SK-N-SH treated with all-trans-retinoic acid at 6 μM for 48 hours (cell line): ENCODE results near the gene TMEM81.

Source experiments
- ATAC-seq: fragments of 200-7000 bp; cut with Tn5 transposase; 3 replicates; pipeline ENCODE4 v1.9.1; 2020; ENCODE audit warnings: mild to moderate bottlenecking, moderate library complexity
- ARNTL ChIP-seq: fragments of 450-650 bp; formaldehyde crosslinking; IDR thresholded peaks from 2 replicates; pipeline ENCODE4 v1.5.0; 2020; ENCODE audit warnings: low read depth, mild to moderate bottlenecking, moderate library complexity, borderline replicate concordance
- BACH2 ChIP-seq: fragments of 250-450 bp; sonication (Bioruptor Pico); IDR thresholded peaks from 2 replicates; pipeline ENCODE4 v1.9.0; 2021; ENCODE audit warnings: mild to moderate bottlenecking, borderline replicate concordance
- CSDC2 ChIP-seq: fragments of 250-450 bp; sonication (Bioruptor Pico); IDR thresholded peaks from 2 replicates; pipeline ENCODE4 v1.5.0; 2020; ENCODE audit warnings: mild to moderate bottlenecking, moderate library complexity
- ESRRG ChIP-seq: fragments of 250-450 bp; sonication (Bioruptor Pico); IDR thresholded peaks from 2 replicates; pipeline ENCODE4 v1.6.1; 2021; ENCODE audit warnings: mild to moderate bottlenecking
- GLIS3 ChIP-seq: fragments of 250-450 bp; sonication (Bioruptor Pico); IDR thresholded peaks from 2 replicates; pipeline ENCODE4 v1.5.0; 2020; ENCODE audit warnings: mild to moderate bottlenecking, moderate library complexity
- ISL1 ChIP-seq: fragments of 250-450 bp; sonication (Bioruptor Pico); IDR thresholded peaks from 2 replicates; pipeline ENCODE4 v2.1.2; 2022; ENCODE audit warnings: mild to moderate bottlenecking, moderate library complexity
- OSR1 ChIP-seq: fragments of 250-450 bp; sonication (Bioruptor Pico); IDR thresholded peaks from 2 replicates; pipeline ENCODE4 v1.8.0; 2022; ENCODE audit warnings: moderate library complexity, mild to moderate bottlenecking, inconsistent platforms
- PATZ1 ChIP-seq: fragments of 250-450 bp; sonication (Bioruptor Pico); IDR thresholded peaks from 2 replicates; pipeline ENCODE4 v1.8.0; 2020; ENCODE audit warnings: mild to moderate bottlenecking, moderate library complexity, borderline replicate concordance
- PPARA ChIP-seq: fragments of 250-450 bp; sonication (Bioruptor Pico); IDR thresholded peaks from 2 replicates; pipeline ENCODE4 v1.5.0; 2020; ENCODE audit warnings: mild to moderate bottlenecking, borderline replicate concordance
- RARB ChIP-seq: fragments of 250-450 bp; sonication (Bioruptor Pico); IDR thresholded peaks from 2 replicates; pipeline ENCODE4 v1.8.0; 2021; ENCODE audit warnings: mild to moderate bottlenecking, moderate library complexity
- SNAI2 ChIP-seq: fragments of 250-450 bp; sonication (Bioruptor Pico); IDR thresholded peaks from 2 replicates; pipeline ENCODE4 v1.5.0; 2020; ENCODE audit warnings: mild to moderate bottlenecking, moderate library complexity
- TCF4 ChIP-seq: fragments of 250-450 bp; sonication (Bioruptor Pico); IDR thresholded peaks from 2 replicates; pipeline ENCODE4 v1.8.0; 2021; ENCODE audit warnings: mild to moderate bottlenecking, moderate library complexity, borderline replicate concordance
- TOX ChIP-seq: fragments of 250-450 bp; sonication (Bioruptor Pico); IDR thresholded peaks from 2 replicates; pipeline ENCODE4 v1.8.0; 2021; ENCODE audit warnings: mild to moderate bottlenecking, moderate library complexity, borderline replicate concordance
- ZC3H10 ChIP-seq: fragments of 250-450 bp; sonication (Bioruptor Pico); IDR thresholded peaks from 2 replicates; pipeline ENCODE4 v1.5.1; 2021; ENCODE audit warnings: mild to moderate bottlenecking, moderate library complexity
- ZFP3 ChIP-seq: fragments of 250-450 bp; sonication (Bioruptor Pico); IDR thresholded peaks from 2 replicates; pipeline ENCODE4 v1.5.0; 2020; ENCODE audit warnings: mild to moderate bottlenecking, moderate library complexity
- ZFP30 ChIP-seq: fragments of 450-650 bp; formaldehyde crosslinking; IDR thresholded peaks from 2 replicates; pipeline ENCODE4 v1.5.0; 2022; ENCODE audit warnings: mild to moderate bottlenecking, moderate library complexity
- ZNF565 ChIP-seq: fragments of 450-650 bp; formaldehyde crosslinking; conservative IDR thresholded peaks from 2 replicates; pipeline ENCODE4 v1.5.0; 2020; ENCODE audit warnings: low read depth, mild to moderate bottlenecking, moderate library complexity
- ZNF70 ChIP-seq: fragments of 450-650 bp; formaldehyde crosslinking; IDR thresholded peaks from 2 replicates; pipeline ENCODE4 v1.5.0; 2020; ENCODE audit warnings: mild to moderate bottlenecking, moderate library complexity
- ZNF8 ChIP-seq: fragments of 450-650 bp; formaldehyde crosslinking; IDR thresholded peaks from 2 replicates; pipeline ENCODE4 v1.5.0; 2020; ENCODE audit warnings: mild to moderate bottlenecking, moderate library complexity
- TF ChIP-seq, protein P1 (sequence below): fragments of 250-450 bp; sonication (Bioruptor Pico); IDR thresholded peaks from 2 replicates; pipeline ENCODE4 v1.8.0; 2021; ENCODE audit warnings: low read depth, mild to moderate bottlenecking, moderate library complexity, borderline replicate concordance
- TF ChIP-seq, protein P2 (sequence below): fragments of 250-450 bp; sonication (Bioruptor Pico); IDR thresholded peaks from 2 replicates; pipeline ENCODE4 v1.5.1; 2021; ENCODE audit warnings: mild to moderate bottlenecking, moderate library complexity
- TF ChIP-seq, protein P3 (sequence below): fragments of 250-450 bp; sonication (Bioruptor Pico); IDR thresholded peaks from 2 replicates; pipeline ENCODE4 v1.5.0; 2020; ENCODE audit warnings: mild to moderate bottlenecking, moderate library complexity

The TMEM81 gene

GRCh38 chr1:205064301-205064700 lies 20.0 kb downstream of the TMEM81 start:
- TF ChIP-seq, protein P1, sequence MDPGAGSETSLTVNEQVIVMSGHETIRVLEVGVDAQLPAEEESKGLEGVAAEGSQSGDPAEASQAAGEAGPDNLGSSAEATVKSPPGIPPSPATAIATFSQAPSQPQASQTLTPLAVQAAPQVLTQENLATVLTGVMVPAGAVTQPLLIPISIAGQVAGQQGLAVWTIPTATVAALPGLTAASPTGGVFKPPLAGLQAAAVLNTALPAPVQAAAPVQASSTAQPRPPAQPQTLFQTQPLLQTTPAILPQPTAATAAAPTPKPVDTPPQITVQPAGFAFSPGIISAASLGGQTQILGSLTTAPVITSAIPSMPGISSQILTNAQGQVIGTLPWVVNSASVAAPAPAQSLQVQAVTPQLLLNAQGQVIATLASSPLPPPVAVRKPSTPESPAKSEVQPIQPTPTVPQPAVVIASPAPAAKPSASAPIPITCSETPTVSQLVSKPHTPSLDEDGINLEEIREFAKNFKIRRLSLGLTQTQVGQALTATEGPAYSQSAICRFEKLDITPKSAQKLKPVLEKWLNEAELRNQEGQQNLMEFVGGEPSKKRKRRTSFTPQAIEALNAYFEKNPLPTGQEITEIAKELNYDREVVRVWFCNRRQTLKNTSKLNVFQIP: no peak
- no peak for TF ChIP-seq ZFP3 (CRISPR knock-in tag)
- TF ChIP-seq ESRRG (CRISPR knock-in tag): no peak
- no peak for TF ChIP-seq OSR1 (CRISPR knock-in tag)
- TF ChIP-seq, all 23 proteins: peak for 0
- ATAC-seq: no peak

DNA sequence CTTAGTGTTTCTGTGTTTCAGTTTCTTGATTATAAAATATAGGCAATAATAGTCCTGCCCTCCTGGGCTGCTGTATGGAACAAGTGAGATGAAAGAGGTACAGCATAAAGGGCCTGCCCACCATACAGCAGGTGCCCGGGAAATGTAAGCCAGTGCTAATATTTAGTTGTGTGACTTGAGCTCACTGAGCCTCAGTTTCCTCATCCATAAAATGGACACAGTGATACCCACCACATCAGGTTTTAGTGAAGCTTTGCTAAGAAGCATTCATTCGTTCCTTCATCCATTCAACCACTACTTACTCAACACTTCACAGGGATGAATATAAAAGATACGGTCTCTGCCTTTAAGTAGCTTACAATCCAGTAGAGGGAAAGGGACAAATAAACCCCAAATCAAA lies 21.4 kb downstream of the TMEM81 start:
- no peak for ATAC-seq
- TF ChIP-seq PPARA (CRISPR knock-in tag): no peak
- TF ChIP-seq ZFP3 (CRISPR knock-in tag): no peak
- TF ChIP-seq ESRRG (CRISPR knock-in tag): no peak
- no peak for TF ChIP-seq SNAI2 (CRISPR knock-in tag)
- TF ChIP-seq OSR1 (CRISPR knock-in tag): no peak

GRCh38 chr1:205062319-205062718 lies 21.9 kb downstream of the TMEM81 start:
- no peak for ATAC-seq
- TF ChIP-seq ZC3H10 (CRISPR knock-in tag): no peak
- TF ChIP-seq ESRRG (CRISPR knock-in tag): no peak
- TF ChIP-seq ARNTL (CRISPR knock-in tag): no peak
- no peak for TF ChIP-seq GLIS3 (CRISPR knock-in tag)
- no peak for TF ChIP-seq ZFP3 (CRISPR knock-in tag)
- no peak for TF ChIP-seq SNAI2 (CRISPR knock-in tag)
- TF ChIP-seq, protein P2, sequence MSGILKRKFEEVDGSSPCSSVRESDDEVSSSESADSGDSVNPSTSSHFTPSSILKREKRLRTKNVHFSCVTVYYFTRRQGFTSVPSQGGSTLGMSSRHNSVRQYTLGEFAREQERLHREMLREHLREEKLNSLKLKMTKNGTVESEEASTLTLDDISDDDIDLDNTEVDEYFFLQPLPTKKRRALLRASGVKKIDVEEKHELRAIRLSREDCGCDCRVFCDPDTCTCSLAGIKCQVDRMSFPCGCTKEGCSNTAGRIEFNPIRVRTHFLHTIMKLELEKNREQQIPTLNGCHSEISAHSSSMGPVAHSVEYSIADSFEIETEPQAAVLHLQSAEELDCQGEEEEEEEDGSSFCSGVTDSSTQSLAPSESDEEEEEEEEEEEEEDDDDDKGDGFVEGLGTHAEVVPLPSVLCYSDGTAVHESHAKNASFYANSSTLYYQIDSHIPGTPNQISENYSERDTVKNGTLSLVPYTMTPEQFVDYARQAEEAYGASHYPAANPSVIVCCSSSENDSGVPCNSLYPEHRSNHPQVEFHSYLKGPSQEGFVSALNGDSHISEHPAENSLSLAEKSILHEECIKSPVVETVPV (CRISPR knock-in tag): no peak
- TF ChIP-seq ZNF70 (CRISPR knock-in tag): no peak
- TF ChIP-seq PPARA (CRISPR knock-in tag): no peak
- no peak for TF ChIP-seq OSR1 (CRISPR knock-in tag)
- TF ChIP-seq BACH2 (CRISPR knock-in tag): no peak
- TF ChIP-seq ZFP30 (CRISPR knock-in tag): no peak
- no peak for TF ChIP-seq CSDC2
- TF ChIP-seq TCF4 (CRISPR knock-in tag): no peak
- no peak for TF ChIP-seq RARB (CRISPR knock-in tag)
- TF ChIP-seq PATZ1 (CRISPR knock-in tag): no peak

- TF ChIP-seq GLIS3 (CRISPR knock-in tag): no peak
- TF ChIP-seq, protein P2 (CRISPR knock-in tag): no peak
- ATAC-seq: peak; percentile 89
Observed at GRCh38 chr1:205061665-205062069, 22.6 kb downstream of the TMEM81 start.

GRCh38 chr1:205061227-205061626 lies 23.0 kb downstream of the TMEM81 start:
- TF ChIP-seq PPARA (CRISPR knock-in tag) (no peak), ZNF565 (CRISPR knock-in tag) (no peak)
- no peak; the same call in 1 of the 3 replicates for ATAC-seq

DNA sequence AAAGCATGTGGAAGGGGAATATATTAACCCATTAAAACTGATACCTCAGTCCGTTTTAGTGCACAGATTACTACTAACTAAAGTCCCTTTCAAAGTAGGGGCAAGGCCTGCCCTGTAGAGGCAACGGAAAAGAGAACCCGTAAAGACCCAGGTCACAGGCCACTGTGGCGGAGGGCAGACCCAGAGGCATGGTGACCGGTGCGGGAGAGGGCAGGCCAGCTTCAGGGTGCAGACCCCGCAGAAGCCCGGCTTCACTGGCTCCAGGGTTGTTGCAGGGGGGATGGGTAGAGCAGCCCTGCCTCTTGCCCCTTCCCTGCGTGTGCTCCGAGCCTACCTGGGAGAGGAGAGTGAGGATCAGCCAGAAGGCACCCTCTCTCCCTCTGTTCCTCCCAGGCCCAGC lies 23.5 kb downstream of the TMEM81 start:
- ATAC-seq: no peak
- no peak for TF ChIP-seq ZFP3 (CRISPR knock-in tag)
- TF ChIP-seq PPARA (CRISPR knock-in tag): no peak
- no peak for TF ChIP-seq ESRRG (CRISPR knock-in tag)
- TF ChIP-seq OSR1 (CRISPR knock-in tag): no peak
- no peak for TF ChIP-seq ZNF8 (CRISPR knock-in tag)
- no peak for TF ChIP-seq ARNTL (CRISPR knock-in tag)
- TF ChIP-seq ZNF70 (CRISPR knock-in tag): no peak
- no peak for TF ChIP-seq TOX (CRISPR knock-in tag)
- TF ChIP-seq ZC3H10 (CRISPR knock-in tag): no peak
- TF ChIP-seq TCF4 (CRISPR knock-in tag): no peak
- no peak for TF ChIP-seq ISL1 (CRISPR knock-in tag)
- TF ChIP-seq, protein P2 (CRISPR knock-in tag): no peak
- TF ChIP-seq, protein P3, sequence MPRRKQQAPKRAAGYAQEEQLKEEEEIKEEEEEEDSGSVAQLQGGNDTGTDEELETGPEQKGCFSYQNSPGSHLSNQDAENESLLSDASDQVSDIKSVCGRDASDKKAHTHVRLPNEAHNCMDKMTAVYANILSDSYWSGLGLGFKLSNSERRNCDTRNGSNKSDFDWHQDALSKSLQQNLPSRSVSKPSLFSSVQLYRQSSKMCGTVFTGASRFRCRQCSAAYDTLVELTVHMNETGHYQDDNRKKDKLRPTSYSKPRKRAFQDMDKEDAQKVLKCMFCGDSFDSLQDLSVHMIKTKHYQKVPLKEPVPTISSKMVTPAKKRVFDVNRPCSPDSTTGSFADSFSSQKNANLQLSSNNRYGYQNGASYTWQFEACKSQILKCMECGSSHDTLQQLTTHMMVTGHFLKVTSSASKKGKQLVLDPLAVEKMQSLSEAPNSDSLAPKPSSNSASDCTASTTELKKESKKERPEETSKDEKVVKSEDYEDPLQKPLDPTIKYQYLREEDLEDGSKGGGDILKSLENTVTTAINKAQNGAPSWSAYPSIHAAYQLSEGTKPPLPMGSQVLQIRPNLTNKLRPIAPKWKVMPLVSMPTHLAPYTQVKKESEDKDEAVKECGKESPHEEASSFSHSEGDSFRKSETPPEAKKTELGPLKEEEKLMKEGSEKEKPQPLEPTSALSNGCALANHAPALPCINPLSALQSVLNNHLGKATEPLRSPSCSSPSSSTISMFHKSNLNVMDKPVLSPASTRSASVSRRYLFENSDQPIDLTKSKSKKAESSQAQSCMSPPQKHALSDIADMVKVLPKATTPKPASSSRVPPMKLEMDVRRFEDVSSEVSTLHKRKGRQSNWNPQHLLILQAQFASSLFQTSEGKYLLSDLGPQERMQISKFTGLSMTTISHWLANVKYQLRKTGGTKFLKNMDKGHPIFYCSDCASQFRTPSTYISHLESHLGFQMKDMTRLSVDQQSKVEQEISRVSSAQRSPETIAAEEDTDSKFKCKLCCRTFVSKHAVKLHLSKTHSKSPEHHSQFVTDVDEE (CRISPR knock-in tag): no peak
